Measurements from ENCODE around the gene ATF6. TPM values are rescaled to one million over a fixed set of nuclear protein-coding genes. Genes with fewer than 3 reads are reported as not detected.
A peak's percentile ranks its signal among the peaks of the same experiment; 100 is the strongest.

The ATF6 gene
- total RNA-seq, 2 experiments from 2014 or later, result 22.9 to 28.0 TPM

- H3K4me1 Mint-ChIP-seq, result no peaks in the 10 kb centered on the region
- DNase-seq, result no peak
- H3K27me3 Mint-ChIP-seq, result no peaks in the 10 kb centered on the region
- no peak overlapping the region for H3K4me3 Mint-ChIP-seq
- H3K9me3 Mint-ChIP-seq, result no peaks in the 10 kb centered on the region
- peaks cover 41% of the 10 kb centered on the region for H3K36me3 Mint-ChIP-seq (ENCODE audit: low read depth)
- no peak overlapping the region for H3K27ac Mint-ChIP-seq
- ChIA-PET POLR2A (no interaction called here), CTCF (interaction anchor here (0.7 to 1.7 kb wide), 2 partner anchors 8 kb away, joined by 3 to 5 read pairs; no protein-coding TSS in a partner anchor)
These were observed 180.2 kb downstream of the ATF6 start for GRCh38 chr1:161946071-161946987.

GRCh38 chr1:161948435-161948834, 182.3 kb downstream of the ATF6 start:
- CTCF ChIA-PET, result no interaction called here
- H3K27ac Mint-ChIP-seq, result no peak overlapping the region
- no peak for DNase-seq
- H3K4me1 Mint-ChIP-seq, result peaks cover 4% of the 10 kb centered on the region
- H3K36me3 Mint-ChIP-seq (ENCODE audit: low read depth), result peaks cover 34% of the 10 kb centered on the region
- POLR2A ChIA-PET, result no interaction called here
- no peaks in the 10 kb centered on the region for H3K27me3 Mint-ChIP-seq
- H3K9me3 Mint-ChIP-seq, result no peaks in the 10 kb centered on the region
- no peak overlapping the region for H3K4me3 Mint-ChIP-seq

DNA sequence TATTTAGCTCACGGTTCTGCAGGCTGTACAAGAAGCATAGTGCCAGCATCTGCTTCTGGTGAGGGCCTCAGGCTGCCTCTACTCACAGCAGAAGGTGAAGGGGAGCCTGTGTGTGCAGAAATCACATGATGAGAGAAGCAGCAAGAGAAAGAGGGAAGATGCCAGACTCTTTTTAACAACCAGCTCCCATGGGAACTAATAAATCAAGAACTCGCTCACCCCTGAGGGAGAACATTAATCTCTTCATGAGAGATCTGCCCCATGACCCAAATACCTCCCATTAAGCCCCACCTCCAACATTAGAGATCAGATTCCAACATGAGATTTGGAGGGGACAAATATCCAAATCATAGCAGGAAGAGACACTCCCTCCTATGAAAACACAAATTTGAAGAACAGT, 183.4 kb downstream of the ATF6 start:
- H3K27me3 Mint-ChIP-seq, result no peaks in the 10 kb centered on the region
- peaks cover 15% of the 10 kb centered on the region for H3K4me1 Mint-ChIP-seq
- CTCF ChIA-PET, result interaction anchor here (1.1 kb wide), 1 partner anchor 10 kb away, joined by 3 read pairs; no protein-coding TSS in a partner anchor
- no peak overlapping the region for H3K4me3 Mint-ChIP-seq
- POLR2A ChIA-PET, result no interaction called here
- no peaks in the 10 kb centered on the region for H3K9me3 Mint-ChIP-seq
- no peak for DNase-seq
- no peak overlapping the region for H3K27ac Mint-ChIP-seq
- H3K36me3 Mint-ChIP-seq (ENCODE audit: low read depth), result peaks cover 30% of the 10 kb centered on the region

- CTCF ChIA-PET, result interaction anchor here (1.1 kb wide), 1 partner anchor 9 kb away, joined by 3 read pairs; no protein-coding TSS in a partner anchor
- POLR2A ChIA-PET, result no interaction called here
- H3K4me3 Mint-ChIP-seq, result no peak overlapping the region
- no peaks in the 10 kb centered on the region for H3K27me3 Mint-ChIP-seq
- H3K4me1 Mint-ChIP-seq, result peaks cover 21% of the 10 kb centered on the region
- no peak overlapping the region for H3K27ac Mint-ChIP-seq
- peaks cover 3% of the 10 kb centered on the region for H3K9me3 Mint-ChIP-seq
- no peak for DNase-seq
- peaks cover 31% of the 10 kb centered on the region for H3K36me3 Mint-ChIP-seq (ENCODE audit: low read depth)
These were observed 184.3 kb downstream of the ATF6 start for GRCh38 chr1:161950377-161950776.

- no peaks in the 10 kb centered on the region for H3K27me3 Mint-ChIP-seq
- ChIA-PET POLR2A (no interaction called here), CTCF (no interaction called here)
- H3K4me1 Mint-ChIP-seq, result peaks cover 21% of the 10 kb centered on the region
- peaks cover 23% of the 10 kb centered on the region for H3K36me3 Mint-ChIP-seq (ENCODE audit: low read depth)
- no peak overlapping the region for H3K4me3 Mint-ChIP-seq
- DNase-seq, result no peak
- H3K9me3 Mint-ChIP-seq, result peaks cover 3% of the 10 kb centered on the region
- no peak overlapping the region for H3K27ac Mint-ChIP-seq
These were observed 185.5 kb downstream of the ATF6 start for GRCh38 chr1:161951646-161952045.

DNA sequence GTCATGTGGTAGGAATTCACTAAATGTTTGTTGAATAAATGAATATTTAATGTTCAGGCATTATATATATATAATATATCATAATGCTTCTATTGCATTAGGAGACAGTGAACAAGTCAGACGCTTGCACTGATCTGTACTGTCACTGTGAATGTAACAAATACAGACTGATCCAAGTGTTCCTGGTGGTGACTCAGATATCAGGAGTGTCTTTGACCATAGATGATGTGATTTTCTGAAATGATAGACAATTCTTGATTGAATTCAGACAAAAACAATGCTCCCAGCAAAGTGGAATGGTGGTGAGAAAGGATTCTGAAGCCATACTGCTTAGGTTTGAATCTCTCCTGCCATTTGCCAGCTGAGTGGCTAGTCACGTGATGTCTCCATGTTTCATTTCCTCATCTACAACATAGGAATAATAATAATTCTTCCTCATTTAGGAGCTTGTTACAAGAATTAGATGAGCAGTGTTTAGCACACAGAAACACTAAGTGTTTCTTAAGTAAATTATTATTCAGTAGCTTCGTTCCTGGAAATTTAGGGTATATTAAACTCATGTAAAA, 186.6 kb downstream of the ATF6 start:
- Mint-ChIP-seq H3K9me3 (peaks cover 3% of the 10 kb centered on the region), H3K27ac (no peak overlapping the region), H3K4me3 (no peak overlapping the region), H3K4me1 (peaks cover 21% of the 10 kb centered on the region), H3K36me3 (ENCODE audit: low read depth) (peaks cover 19% of the 10 kb centered on the region), H3K27me3 (no peaks in the 10 kb centered on the region)
- CTCF ChIA-PET, result interaction anchor here (1.2 kb wide), 1 partner anchor 10 kb away, joined by 3 read pairs; no protein-coding TSS in a partner anchor
- POLR2A ChIA-PET, result no interaction called here
- no peak for DNase-seq

DNA sequence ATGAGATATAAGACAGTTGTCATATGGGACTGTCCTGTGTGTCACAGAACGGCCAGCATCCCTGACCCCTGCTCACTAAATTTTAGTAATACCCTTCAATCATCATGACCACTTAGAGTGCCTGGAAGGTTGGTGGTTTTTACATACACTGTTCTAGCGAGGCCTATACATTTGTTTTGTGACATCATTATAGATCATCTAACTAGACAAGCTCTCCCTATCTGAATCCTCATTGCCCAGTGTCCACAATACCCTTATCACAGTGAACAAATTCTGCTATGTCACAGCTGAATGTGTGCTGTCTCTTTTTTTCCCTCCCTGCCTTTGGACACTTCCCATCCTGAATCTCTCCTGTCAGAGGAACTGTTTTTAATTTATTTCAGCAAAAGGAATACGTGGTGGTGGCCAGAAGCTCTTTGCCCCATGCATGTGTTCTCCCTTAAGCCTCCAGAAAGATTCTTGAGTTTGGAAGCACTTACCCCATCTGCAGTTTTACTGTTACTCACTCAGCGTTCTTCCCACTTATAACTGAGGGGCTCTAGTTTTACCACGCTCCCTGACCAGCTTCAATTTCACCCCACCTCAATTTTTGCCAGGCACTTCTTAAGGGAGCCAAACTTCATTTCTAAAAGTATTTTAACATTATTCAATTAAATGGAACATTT, 187.3 kb downstream of the ATF6 start:
- Mint-ChIP-seq H3K27ac (no peak overlapping the region), H3K36me3 (ENCODE audit: low read depth) (peaks cover 20% of the 10 kb centered on the region), H3K4me1 (peaks cover 21% of the 10 kb centered on the region), H3K9me3 (peaks cover 3% of the 10 kb centered on the region), H3K27me3 (no peaks in the 10 kb centered on the region), H3K4me3 (no peak overlapping the region)
- ChIA-PET POLR2A (no interaction called here), CTCF (interaction anchor here (1.2 kb wide), 1 partner anchor 9 kb away, joined by 3 read pairs; no protein-coding TSS in a partner anchor)
- DNase-seq, result no peak

- ChIA-PET POLR2A (no interaction called here), CTCF (interaction anchor here (1.2 to 1.7 kb wide), 2 partner anchors 8 kb away, joined by 3 to 5 read pairs; no protein-coding TSS in a partner anchor)
- peaks cover 23% of the 10 kb centered on the region for H3K4me1 Mint-ChIP-seq
- H3K27me3 Mint-ChIP-seq, result no peaks in the 10 kb centered on the region
- no peak for DNase-seq
- peaks cover 27% of the 10 kb centered on the region for H3K36me3 Mint-ChIP-seq (ENCODE audit: low read depth)
- peak overlapping the region; percentile 10 for H3K27ac Mint-ChIP-seq
- H3K4me3 Mint-ChIP-seq, result no peak overlapping the region
- H3K9me3 Mint-ChIP-seq, result peaks cover 3% of the 10 kb centered on the region
These were observed 187.9 kb downstream of the ATF6 start for GRCh38 chr1:161954050-161954449.

DNA sequence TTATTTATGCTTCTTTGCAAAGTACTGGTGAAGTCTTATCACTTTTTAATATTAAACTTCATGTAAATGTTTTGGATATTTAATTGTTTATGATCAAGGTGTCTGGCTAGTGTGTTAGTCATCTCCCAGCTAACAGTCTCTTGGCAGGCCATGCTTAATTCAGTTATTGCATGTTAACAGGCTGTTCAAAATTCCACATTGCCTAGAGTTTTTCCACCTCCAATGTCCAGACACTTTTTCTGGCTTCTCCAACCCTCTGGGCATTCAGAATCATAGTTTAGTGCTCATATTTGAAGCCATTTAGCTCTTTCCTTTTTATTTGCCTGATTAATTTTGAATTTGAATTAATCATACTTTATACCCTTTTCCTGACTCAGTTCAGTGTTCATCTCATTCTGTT, 188.3 kb downstream of the ATF6 start:
- H3K4me1 Mint-ChIP-seq, result peaks cover 23% of the 10 kb centered on the region
- H3K27ac Mint-ChIP-seq, result no peak overlapping the region
- no peak for DNase-seq
- H3K4me3 Mint-ChIP-seq, result no peak overlapping the region
- H3K36me3 Mint-ChIP-seq (ENCODE audit: low read depth), result peaks cover 26% of the 10 kb centered on the region
- ChIA-PET POLR2A (no interaction called here), CTCF (interaction anchor here (1.0 to 1.7 kb wide), 2 partner anchors 9 to 13 kb away, joined by 3 to 5 read pairs; no protein-coding TSS in a partner anchor)
- H3K27me3 Mint-ChIP-seq, result no peaks in the 10 kb centered on the region
- H3K9me3 Mint-ChIP-seq, result peaks cover 3% of the 10 kb centered on the region

DNA sequence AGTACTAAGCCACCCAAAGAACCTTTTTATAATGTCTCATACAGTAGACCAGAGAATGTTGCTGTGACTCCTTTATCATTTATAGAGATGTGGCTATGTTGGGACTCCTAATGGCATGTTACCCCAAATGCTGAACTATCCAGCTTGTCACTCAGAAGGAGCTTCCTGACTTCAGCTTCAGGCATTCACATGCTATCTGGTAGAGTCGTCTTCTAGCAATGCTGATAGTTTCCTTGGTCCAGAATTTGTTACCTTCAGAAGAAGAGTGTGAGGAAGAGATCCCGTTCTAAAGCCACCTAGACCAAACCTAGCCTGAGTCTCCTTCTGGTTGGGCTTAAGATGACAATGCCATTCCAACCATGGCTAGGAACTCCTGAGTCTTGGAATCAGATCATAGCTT, 189.5 kb downstream of the ATF6 start:
- peaks cover 29% of the 10 kb centered on the region for H3K4me1 Mint-ChIP-seq
- H3K27me3 Mint-ChIP-seq, result no peaks in the 10 kb centered on the region
- H3K4me3 Mint-ChIP-seq, result no peak overlapping the region
- H3K9me3 Mint-ChIP-seq, result peaks cover 3% of the 10 kb centered on the region
- no peak overlapping the region for H3K27ac Mint-ChIP-seq
- POLR2A ChIA-PET, result no interaction called here
- CTCF ChIA-PET, result interaction anchor here (1.7 to 2.1 kb wide), 2 partner anchors 10 to 12 kb away, joined by 4 to 5 read pairs; no protein-coding TSS in a partner anchor
- peaks cover 27% of the 10 kb centered on the region for H3K36me3 Mint-ChIP-seq (ENCODE audit: low read depth)
- DNase-seq, result no peak

DNA sequence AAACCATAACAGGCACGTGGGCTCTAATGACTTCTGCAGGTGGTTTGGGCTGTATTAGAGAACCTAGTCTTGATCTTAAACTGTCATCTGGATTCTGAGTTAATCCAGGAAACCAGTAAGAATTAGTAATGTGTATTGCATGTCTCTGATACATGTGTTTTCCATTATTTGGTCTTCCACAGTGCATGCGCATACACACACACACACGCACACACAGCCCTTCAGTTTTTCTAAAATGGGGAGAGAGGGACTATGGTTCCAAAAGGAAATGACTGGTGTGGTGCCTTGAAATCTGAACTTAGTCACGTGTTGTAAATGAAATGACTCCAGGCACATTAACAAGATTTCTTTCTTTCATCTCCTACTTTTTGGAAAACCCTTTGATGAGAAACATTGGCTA, 190.0 kb downstream of the ATF6 start:
- CTCF ChIA-PET, result interaction anchor here (2.1 kb wide), 1 partner anchor 12 kb away, joined by 4 read pairs; no protein-coding TSS in a partner anchor

GRCh38 chr1:161956930-161957329, 190.8 kb downstream of the ATF6 start:
- H3K27ac Mint-ChIP-seq, result no peak overlapping the region
- CTCF ChIA-PET, result interaction anchor here (2.1 kb wide), 1 partner anchor 13 kb away, joined by 4 read pairs; no protein-coding TSS in a partner anchor
- H3K4me1 Mint-ChIP-seq, result peaks cover 34% of the 10 kb centered on the region

More for the DNA sequence above, 190.0 kb downstream of the ATF6 start:
- H3K27me3 Mint-ChIP-seq, result no peaks in the 10 kb centered on the region
- peaks cover 3% of the 10 kb centered on the region for H3K9me3 Mint-ChIP-seq
- H3K4me3 Mint-ChIP-seq, result no peak overlapping the region
- POLR2A ChIA-PET, result no interaction called here
- H3K4me1 Mint-ChIP-seq, result peaks cover 31% of the 10 kb centered on the region
- H3K27ac Mint-ChIP-seq, result no peak overlapping the region
- DNase-seq, result no peak
- peaks cover 27% of the 10 kb centered on the region for H3K36me3 Mint-ChIP-seq (ENCODE audit: low read depth)

More at GRCh38 chr1:161956930-161957329, 190.8 kb downstream of the ATF6 start:
- no peaks in the 10 kb centered on the region for H3K27me3 Mint-ChIP-seq
- peaks cover 3% of the 10 kb centered on the region for H3K9me3 Mint-ChIP-seq
- H3K4me3 Mint-ChIP-seq, result no peak overlapping the region
- peaks cover 32% of the 10 kb centered on the region for H3K36me3 Mint-ChIP-seq (ENCODE audit: low read depth)
- POLR2A ChIA-PET, result no interaction called here
- no peak for DNase-seq

Data from activated CD4-positive, alpha-beta T cell treated with anti-CD3 and anti-CD28 coated beads, Interleukin-2, amount 10 ng/mL, durations not matched to agents 7 days and 5 days (primary cell).